Astrocyte of the cerebellum (primary cell): Measurements from ENCODE around the gene AQP6.
A peak's percentile ranks its signal among the peaks of the same experiment; 100 is the strongest.
"Not testable (repeated sequence)": the region's sequence is repeated elsewhere in the genome, so short reads cannot be mapped to it uniquely, and the experiment has no call there.

Experiments
- DNase-seq: peaks from one replicate; pipeline ENCODE4 v3.0.0-alpha.2; 2011; ENCODE audit warnings: low read depth
- H3K4me3 ChIP-seq: 2 replicates; pipeline ENCODE4 v1.5.1; 2011; ENCODE audit warnings: mild to moderate bottlenecking, low read depth, low read length, moderate library complexity
- CTCF ChIP-seq: IDR thresholded peaks from 2 replicates; pipeline ENCODE4 v1.5.1; 2012; ENCODE audit warnings: low read length, low read depth, moderate library complexity, mild to moderate bottlenecking; ENCODE audit errors: missing control alignments
- in situ Hi-C: cut with HindIII; loops from 2 replicates; pipeline ENCODE4 v1.10.0; 2017; ENCODE audit warnings: low sequenced_read_pairs

Gene AQP6

GRCh38 chr12:49980501-49981349 is 8.0 kb downstream of the AQP6 start:
- DNase-seq = no peak
- in situ Hi-C loops = no loop called here
- no peak overlapping the region for H3K4me3 ChIP-seq
- no peak for TF ChIP-seq CTCF

- H3K4me3 ChIP-seq = no peak overlapping the region
- no peak for DNase-seq
- no peak for TF ChIP-seq CTCF
- in situ Hi-C loops = no loop called here
These were observed 9.7 kb downstream of the AQP6 start for GRCh38 chr12:49982246-49983087.

- no peak overlapping the region for H3K4me3 ChIP-seq
- DNase-seq = peak; percentile 62
- in situ Hi-C loops = no loop called here
- peak; percentile 29 for TF ChIP-seq CTCF
These were observed 11.1 kb downstream of the AQP6 start for GRCh38 chr12:49983892-49984291.

- in situ Hi-C loops = no loop called here
- no peak for DNase-seq
- TF ChIP-seq CTCF = no peak
- no peak overlapping the region for H3K4me3 ChIP-seq
These were observed 12.0 kb downstream of the AQP6 start for GRCh38 chr12:49984476-49985359.

- no peak for DNase-seq
- in situ Hi-C loops = no loop called here
- H3K4me3 ChIP-seq = no peak overlapping the region
- no peak for TF ChIP-seq CTCF
These were observed 13.2 kb downstream of the AQP6 start for GRCh38 chr12:49985981-49986380.

- DNase-seq, in situ Hi-C loops, H3K4me3 ChIP-seq: not testable (repeated sequence)
These were observed 13.7 kb downstream of the AQP6 start for GRCh38 chr12:49986476-49986875.
